GM18861 (cell line): ENCODE data around the gene MMP17.

Experiments
- ATAC-seq: cut with Tn5 transposase; IDR thresholded peaks from one replicate; pipeline ENCODE4 v1.9.1; 2021; ENCODE audit not compliant: unreplicated experiment

Gene MMP17

DNA sequence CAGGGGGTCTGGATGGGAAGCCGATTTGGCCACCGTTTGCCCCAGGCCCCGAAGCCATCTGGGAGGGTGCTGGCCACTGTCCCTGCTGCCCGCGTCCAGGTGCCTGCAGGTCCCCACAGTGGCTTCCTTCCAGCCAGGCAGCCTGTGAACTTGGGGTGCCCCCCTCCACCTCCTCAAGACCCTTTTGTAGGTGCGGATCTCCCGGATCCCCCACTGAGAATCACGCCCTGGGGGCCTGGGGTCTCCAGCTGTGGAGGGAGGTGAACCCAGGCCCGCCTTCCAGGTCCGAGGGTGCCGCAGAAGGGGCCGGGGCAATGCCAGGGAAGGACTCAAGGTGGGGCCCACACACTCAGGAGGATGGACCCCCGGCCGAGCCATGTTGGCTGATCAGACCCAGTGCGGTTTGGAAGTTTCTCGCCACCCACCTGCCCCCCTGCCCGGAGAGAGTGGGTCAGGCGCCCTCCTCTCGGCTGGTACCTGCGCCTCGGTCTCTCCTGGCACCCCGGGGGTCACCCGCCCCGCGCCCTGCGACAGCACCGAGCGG lies 1.7 kb downstream of the MMP17 start:
- ATAC-seq: peak; percentile 11

DNA sequence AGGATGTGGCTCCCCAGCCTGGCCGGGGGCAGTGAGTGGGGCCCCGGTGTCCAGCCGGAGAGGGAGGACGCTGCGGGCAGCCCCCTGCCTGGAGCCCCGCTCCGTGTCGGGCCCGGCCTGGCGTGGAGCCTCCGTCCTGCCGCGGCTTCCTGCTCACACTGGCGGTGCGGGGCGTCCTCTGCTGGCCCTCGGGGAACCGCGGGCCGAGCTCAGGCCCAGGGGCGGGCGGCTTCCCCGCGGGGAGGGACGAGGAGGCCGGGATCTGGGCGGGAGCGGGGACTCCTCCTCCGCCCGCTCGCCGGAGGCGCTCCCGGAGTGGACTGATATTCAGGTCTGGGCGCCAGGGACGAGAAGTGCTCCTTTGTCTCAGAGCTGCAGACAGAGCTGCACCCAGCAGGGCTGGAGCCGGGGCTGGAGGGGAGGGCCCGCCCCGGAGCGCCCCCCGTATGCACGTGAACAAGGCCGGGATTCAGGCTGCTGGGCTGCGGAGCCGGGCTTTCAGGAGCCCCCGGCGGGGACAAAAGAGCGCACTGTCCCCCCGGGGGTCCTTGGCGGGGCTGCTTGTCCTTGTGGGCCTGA lies 2.2 kb downstream of the MMP17 start:
- peak; percentile 40 for ATAC-seq

DNA sequence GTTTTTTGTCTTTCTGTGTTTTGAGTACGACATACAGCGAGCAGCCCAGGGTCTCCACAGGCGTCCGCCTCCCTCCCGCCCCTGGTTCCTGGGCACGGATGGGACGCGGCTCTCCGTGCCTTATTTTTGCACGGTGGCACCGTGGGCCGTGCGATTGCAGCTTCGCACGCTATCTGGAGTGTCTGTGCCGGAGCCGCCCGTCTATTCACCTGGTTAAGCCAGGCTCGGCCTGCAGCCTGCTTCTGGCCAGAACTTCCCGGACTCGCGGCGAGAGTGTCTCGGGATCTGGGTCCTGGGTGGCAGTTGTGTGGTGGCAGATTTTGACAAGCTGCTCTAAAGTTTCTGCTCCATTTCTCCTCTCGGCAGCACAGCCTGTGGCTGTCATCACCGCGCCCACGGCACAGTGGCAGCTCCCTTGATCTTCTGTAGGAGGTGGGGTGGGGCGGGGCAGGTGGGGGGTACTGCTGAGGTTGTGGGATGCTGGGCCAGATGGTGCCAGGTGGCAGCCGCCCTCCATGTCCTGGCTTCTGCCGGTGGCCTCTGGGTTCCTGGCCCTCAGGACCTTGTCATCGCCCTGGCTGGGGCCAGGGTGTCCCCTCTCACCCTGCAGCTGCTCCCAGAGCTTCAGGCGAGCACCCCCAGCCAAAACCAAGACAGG lies 2.9 kb downstream of the MMP17 start:
- no peak for ATAC-seq

DNA sequence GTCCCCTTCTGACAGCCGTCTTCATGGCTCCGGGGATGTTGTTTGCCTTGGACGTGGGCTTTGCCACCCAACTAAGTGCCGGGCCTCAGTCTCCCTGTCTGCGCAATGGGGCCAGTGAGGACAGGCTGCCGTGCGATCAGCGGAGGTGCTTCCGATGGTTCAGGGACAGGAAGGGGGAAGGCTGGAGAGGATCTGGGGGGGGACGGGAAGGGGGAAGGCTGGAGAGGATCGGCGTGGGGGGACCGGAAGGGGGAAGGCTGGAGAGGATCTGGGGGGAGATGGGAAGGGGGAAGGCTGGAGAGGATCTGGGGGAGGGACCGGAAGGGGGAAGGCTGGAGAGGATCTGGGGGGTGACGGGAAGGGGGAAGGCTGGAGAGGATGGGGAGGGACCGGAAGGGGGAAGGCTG lies 3.4 kb downstream of the MMP17 start:
- ATAC-seq: no peak

DNA sequence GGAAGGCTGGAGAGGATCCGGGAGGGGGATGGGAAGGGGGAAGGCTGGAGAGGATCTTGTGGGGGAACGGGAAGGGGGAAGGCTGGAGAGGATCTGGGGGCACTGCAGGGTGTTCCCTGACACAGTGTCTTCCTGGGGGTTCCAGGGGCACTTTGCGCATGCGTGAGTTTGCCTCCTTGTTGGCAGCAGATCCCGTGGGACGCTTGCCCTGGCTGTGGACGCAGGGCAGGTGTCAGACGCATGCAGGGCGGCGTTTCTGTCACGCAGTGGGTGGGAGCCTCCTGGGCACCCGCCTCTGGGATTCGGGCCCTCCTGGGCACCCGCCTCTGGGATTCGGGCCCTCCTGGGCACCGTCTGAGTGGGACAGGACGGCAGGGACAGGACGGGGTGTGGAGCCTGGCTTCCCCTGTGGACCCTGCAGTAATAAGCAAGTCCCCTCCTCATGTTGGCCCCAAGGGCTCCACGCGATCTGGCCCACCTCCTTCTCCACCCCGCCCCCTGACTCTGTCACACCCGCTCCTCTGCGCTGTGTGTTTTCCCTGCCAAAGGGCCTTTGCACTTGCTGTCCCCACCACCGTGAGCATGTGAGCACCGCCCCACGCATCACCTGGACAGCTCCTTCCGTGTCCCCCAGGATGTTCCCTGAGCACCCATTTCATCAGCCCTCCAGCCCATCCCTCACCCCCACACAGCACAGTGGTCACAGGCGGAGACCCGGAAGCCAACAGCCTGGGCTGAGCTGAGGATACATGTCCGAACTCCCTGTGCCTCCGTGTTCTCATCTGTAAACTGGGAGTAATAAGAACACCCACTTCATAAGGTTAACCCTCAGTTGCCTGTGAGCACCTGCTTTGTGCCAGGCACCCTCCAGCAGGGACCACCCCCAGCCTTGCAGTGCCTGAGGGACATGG lies 4.4 kb downstream of the MMP17 start:
- ATAC-seq: no peak

DNA sequence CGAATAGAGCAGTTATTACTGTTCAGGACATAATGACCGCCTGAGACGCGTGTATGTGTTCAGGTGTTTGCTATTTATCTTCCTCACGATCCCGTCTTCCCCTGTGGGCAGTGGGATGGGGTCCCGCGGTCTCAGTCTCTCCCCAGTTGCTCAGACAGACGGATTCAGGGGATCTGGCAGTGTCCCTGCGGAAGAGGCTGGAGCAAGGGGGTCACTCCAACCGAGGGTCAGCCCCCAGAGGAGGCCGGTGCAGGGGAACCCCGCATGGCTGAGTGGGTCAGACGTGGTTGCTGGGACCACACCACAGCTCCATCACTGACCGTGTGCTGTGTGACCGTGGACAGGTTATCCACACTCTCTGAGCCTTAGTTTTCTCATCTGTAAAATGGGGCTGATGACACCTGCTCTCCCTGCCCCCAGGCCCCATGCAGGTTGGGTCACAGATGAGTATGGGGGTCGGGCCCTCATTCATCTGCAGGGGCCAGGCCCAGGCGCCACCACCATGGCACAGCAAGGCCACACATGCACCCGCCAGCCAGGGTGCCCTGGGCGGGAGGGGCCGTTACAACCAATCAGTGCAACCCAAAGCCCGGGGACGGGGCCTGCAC lies 5.2 kb downstream of the MMP17 start:
- no peak for ATAC-seq

DNA sequence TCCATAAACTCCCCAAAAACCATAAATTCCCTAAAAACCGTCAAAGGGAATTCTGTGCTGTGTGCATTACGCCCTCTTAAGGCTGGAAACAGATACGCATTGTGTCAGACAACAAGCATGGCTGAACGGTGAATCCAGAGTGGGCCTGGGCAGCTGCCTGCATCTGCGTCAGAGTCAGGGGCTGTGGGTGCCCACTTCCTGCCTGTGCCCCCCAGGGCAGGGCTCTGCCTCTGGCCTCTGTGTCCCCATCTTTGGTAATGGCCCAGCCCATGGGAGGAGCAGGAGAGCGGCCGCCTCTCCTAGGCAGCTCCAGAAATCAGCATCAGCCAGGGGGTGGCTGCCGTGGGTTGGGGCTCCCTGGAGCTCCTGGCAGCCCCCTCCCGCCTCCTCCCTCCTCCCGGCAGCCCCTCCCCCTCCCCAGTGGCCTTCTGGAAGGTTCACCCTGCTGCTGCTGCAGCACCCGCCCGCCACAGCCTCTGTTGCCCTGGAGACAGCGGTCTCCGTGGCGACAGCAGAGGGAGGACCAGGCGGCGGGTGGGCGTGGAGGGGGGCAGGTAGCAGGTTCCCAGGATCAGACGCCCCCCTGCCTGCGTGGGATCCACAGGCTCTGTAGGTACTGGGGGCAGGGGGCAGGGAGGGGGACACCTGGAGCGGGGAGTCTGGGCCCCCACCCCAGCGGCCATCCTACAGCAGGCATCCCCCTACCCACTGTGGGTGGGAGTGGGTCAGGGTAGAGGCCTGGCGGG lies 5.9 kb downstream of the MMP17 start:
- no peak for ATAC-seq

DNA sequence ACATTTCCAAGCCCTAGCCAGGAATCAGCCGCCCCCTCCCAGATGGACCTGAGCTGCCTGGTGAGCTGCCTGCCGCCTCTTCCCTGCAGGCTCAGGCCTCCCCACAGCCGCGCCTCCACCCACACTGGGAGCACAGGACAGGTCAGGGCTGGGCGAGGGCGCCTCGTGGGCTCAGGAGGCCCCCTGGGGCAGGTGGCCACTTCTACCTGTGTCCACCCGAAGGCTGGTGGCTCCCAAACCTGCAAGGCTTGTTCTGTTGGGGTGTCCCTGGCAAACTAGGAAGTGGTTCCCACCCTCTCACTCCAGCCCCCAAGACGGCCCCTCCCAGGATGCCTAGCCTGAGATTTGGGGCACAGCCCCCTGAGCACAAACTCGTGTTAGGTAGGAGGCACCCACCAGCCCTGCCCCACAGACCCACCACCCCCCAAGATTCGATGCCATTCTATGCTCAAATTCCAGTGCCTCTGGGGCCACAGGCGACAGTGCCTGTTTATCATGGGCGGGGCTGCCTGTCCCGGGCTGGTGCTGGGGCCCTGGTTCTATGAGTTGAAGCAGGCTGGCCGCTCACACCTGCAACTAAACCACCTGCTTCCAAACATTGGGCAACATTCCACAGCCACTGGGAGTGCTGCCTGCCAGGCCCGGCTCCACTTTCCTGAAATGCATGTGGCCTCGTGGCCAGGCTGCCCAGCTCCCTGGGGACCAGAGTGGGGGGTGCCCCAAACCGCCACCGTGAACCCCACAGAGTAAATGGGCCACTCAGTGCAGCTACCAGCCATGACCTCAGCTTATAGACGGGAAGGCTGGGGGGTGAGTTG lies 6.8 kb downstream of the MMP17 start:
- ATAC-seq: no peak

DNA sequence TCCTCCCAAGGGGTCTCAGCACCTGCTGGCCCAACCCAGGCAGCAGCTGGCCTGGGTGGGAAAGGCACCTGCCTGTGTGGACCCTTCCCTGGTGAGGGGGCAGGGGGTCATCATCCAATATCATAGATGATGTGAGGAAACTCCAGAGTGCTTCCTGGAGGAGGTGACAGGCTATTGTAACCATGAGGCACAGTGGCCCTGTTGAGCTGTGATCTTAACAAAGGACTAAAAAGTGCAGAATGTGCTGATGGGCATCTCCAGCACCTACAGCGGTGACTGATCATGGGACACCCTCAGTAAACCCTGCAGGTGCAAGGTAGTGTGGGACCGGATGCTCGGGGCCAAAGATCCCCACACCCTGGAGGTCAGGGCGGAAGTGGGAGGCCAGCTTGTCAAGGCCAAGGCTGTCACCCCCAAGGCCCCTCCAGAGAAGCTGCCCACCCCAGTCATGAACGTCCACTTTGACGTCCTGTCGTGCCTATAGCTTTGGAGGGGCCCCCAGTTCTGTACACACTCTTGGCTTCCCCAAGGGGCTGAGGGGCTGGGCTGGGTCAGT lies 7.5 kb downstream of the MMP17 start:
- no peak for ATAC-seq

DNA sequence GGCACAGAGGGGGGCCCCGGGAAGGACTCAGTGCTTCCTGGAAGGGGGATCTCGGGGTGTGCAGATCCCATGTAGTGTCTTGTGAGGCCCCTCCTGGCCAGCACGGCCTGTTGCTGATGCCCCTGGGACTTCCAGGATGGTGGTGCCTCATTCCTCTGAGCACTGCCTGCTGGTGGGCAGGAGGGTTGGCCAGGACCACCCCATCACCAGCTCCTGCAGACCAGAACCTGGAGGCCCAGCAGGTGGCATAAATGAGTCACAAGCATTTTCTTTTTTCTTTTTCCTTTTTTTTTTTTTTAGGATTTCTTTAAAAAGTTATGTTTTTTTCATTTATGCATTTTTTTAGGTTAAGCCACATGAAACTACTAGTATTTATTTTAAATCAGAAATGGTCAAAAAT lies 8.0 kb downstream of the MMP17 start:
- no peak for ATAC-seq

DNA sequence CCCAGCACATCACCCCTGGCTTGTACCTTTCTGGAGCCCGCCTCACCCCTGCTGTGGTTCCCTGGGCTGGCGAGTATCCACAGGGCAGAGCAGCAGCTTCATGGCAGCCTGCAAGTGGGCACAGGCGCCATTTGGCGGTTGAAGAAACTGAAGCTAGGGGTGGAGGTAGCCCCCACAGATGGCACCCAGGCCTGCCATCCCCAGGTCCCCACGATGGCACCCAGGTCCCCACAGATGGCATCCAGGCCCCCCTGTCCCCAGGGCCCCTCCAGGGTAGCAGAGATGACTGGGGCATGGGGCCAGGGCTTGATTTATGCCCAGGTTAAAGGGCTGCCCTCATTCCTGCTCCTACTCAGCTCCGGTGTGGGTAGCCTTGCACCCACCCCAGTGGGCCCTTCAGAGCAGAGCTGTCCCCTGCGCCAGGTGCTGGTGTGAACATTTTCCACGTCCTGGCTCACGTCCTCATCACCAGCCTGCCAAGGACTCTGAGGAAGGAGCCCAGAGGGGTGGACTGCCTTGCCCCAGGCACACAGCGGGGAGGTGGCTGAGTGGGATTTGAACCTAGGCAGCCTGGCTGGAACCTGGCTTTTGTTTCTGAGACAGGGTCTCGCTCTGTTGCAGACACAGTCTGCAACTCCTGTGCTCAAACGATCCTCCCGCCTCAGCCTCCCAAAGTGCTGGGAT lies 8.7 kb downstream of the MMP17 start:
- no peak for ATAC-seq

DNA sequence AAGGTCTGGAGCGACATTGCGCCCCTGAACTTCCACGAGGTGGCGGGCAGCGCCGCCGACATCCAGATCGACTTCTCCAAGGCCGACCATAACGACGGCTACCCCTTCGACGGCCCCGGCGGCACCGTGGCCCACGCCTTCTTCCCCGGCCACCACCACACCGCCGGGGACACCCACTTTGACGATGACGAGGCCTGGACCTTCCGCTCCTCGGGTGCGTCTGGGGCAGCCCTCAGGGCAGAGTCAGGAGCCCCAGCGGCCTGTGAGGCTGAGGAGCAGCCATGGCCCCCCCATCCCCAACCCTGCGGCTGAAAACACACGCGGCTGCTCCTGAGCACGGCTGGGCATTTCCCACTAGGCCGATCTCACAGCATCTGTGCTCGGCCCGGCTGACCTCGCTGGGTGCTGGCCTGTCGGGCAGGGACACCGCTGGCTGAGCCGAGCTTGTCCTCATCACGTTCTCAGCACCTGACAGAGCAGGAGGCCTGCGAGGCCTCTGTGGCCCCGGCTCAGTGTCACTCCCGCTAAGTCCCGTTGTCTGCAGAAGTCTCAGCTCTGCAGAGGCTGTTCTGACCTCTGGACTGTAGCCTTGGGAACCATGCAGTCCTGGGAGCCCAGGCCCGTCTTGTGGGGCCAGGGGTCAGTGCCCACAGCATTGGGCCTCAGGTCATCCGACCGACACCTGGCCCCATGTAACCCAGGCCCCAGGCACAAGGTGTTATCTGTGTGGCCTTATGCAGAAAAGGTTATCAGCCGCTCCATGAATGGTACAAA lies 12.6 kb downstream of the MMP17 start:
- no peak for ATAC-seq

DNA sequence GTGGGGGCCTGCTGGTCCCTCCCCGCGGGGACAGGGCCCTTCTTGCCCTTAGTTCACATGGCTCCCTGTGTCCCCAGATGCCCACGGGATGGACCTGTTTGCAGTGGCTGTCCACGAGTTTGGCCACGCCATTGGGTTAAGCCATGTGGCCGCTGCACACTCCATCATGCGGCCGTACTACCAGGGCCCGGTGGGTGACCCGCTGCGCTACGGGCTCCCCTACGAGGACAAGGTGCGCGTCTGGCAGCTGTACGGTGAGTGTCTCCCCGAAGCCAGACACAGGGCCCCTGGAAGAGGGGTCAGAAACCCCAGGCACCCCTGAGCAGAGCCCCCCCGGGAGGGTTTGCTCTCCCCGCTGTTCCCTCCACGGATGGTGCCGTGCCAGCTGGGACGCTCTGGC lies 13.4 kb downstream of the MMP17 start:
- ATAC-seq: no peak

DNA sequence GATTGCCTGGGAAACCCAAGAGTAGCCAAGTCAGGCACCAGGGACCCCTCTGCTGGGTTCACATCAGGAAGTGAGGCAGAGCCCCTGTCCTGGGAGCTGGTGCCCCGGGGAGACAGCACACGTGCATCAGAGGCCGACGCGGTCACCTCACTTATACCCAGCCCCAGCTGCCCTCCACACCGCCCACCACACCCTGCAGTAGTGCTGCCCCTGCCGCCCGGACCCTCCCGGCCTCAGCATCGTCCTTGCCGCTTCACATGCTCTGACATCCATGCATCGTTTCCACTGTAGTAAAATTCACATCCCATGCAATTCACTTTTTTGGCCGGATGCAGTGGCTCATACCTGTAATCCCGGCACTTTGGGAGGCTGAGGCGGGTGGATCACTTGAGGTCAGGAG lies 14.0 kb downstream of the MMP17 start:
- ATAC-seq: no peak

DNA sequence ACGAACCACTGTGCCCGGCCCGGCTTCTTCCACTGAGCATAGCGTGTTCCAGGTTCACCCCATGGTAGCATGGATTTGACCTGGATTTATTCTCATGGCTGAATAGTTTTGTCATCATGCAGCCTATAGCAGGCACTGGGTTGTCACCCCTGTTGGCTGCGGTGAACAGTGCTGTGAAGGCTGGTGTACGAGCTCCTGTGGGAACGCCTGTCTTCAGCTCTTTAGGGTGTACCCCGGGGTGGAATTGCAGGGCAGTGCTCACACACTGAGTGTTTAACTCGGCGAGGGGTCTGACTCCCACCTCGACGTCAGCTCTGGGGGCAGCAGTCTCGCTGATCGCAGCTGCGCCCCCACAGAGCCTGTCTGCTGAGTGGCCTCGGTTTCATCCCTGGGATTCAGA lies 15.3 kb downstream of the MMP17 start:
- no peak for ATAC-seq

DNA sequence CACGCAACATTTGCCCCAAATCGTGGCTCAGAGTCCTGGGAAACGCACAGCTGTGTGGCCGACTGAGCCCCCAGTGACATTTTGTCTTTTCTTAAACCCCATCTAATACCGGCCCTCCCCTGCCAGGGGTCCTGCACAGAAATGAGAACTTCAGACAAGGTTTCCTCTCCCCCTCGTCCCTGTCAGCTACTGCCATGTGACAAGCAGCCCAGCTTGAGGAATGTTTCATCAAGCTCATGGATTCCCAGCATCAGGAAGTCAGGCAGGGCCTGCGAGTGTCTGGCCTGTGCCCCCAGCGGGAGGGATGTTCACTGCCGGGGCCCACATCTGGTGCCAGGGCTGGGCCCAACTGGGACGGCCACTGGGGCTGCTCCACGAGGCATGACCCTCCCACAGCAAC lies 15.9 kb downstream of the MMP17 start:
- no peak for ATAC-seq

DNA sequence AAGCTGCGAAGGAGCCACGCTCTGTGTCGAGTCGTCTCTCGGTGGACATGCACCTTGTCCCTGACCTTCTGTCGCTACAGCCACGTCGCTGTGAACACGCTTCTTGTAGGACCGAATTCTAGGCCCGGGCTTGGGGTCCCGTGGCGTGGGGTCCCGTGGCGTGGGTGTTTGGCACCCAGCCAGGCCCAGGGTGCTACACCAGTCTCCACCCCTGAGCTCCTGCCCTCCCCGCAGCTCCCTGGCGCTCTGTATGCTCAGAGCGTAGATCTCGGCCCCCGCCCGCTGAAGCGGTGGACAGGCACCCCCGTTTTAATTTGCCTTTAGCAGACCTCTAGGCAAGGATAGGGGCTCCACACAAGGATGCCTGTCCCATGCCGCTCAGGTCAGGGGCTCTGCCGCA lies 16.5 kb downstream of the MMP17 start:
- ATAC-seq: no peak

DNA sequence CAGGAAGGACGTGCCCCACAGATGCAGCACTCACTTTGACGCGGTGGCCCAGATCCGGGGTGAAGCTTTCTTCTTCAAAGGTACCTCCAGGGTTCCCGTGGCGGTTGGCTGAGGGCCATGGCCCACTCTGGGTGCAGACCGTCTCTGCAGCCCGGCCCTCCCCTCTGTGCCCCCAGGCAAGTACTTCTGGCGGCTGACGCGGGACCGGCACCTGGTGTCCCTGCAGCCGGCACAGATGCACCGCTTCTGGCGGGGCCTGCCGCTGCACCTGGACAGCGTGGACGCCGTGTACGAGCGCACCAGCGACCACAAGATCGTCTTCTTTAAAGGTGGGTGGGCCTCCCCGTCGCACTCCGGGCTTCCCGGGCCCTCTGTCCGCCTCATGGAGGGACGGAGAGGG lies 16.9 kb downstream of the MMP17 start:
- ATAC-seq: no peak
